K562 (cell line): Measurements from ENCODE around the gene WNT3. TPM values are rescaled to one million over a fixed set of nuclear protein-coding genes. Genes with fewer than 3 reads are reported as not detected.

Experiments used
- ATAC-seq: fragments of 200-7000 bp; cut with Tn5 transposase; 3 replicates; pipeline ENCODE4 v1.9.1; 2020; ENCODE audit warnings: moderate library complexity
- BruUV-seq: library from RNA; stranded (reverse); fragments of 400-500 nt; replicated peaks from 2 replicates; lab custom pipeline; 2021; lab: Mats Ljungman, UMichigan
- CTCF ChIA-PET: fragments of 300-600 bp; formaldehyde crosslinking; extraction: SDS; loops from one replicate; lab custom pipeline; 2021; ENCODE audit warnings: low intra/inter-chr PET ratio; lab: Yijun Ruan, JAX
- POLR2A ChIA-PET: fragments of 300-600, 350-650 bp; sonication (Branson Sonifier 250); formaldehyde crosslinking; extraction: SDS; loops from one replicate; lab custom pipeline; 2021; ENCODE audit warnings: antibody characterized with exemption, inconsistent platforms; lab: Yijun Ruan, JAX
- DNase-seq, 4 experiments: peaks; one replicate each; pipeline versions ENCODE4 v3.0.0 to v3.0.0-alpha.2; 2011 to 2018; ENCODE audit warnings: low spot score in 3 of 4, mixed read lengths in 3 of 4; ENCODE audit errors: extremely low read depth in 1 of 4
- FAIRE-seq: peaks from 2 replicates; lab custom pipeline; 2011; peaks lifted over from hg19 to GRCh38; lab: Jason Lieb, UNC
- H2AFZ ChIP-seq: 2 replicates; pipeline ENCODE4 v1.6.0; 2011; ENCODE audit warnings: low read depth, low read length, control low read depth, inconsistent platforms
- H3K27ac ChIP-seq: fragments of 200-600 bp; 3 replicates; pipeline ENCODE4 v1.8.0; 2011; ENCODE audit warnings: low read depth, mild to moderate bottlenecking, control low read depth, inconsistent platforms, low read length, moderate library complexity, mixed read lengths; ENCODE audit errors: extremely low read depth
- H3K27me3 ChIP-seq, 2 experiments: fragments of 300-600 bp in 1 of 2; 2 replicates in 1 of 2; 3 replicates in 1 of 2; pipeline versions ENCODE4 v1.6.0 to v1.8.0; 2011; ENCODE audit warnings: inconsistent platforms in 2 of 2, low read length in 2 of 2, mild to moderate bottlenecking in 1 of 2, mixed read lengths in 1 of 2, moderate library complexity in 1 of 2; ENCODE audit not compliant: control insufficient read depth in 2 of 2, insufficient read depth in 2 of 2
- H3K36me3 ChIP-seq: fragments of 300-600 bp; 3 replicates; pipeline ENCODE4 v1.8.0; 2011; ENCODE audit warnings: mild to moderate bottlenecking, low read length, inconsistent platforms; ENCODE audit not compliant: control insufficient read depth, insufficient read depth
- H3K4me1 ChIP-seq, 2 experiments: fragments of 200-600 bp in 1 of 2; replicated peaks in 1 of 2; 2 replicates in 1 of 2; 3 replicates in 1 of 2; pipeline versions ENCODE4 v1.5.1 to v1.8.0; 2011; ENCODE audit warnings: inconsistent platforms in 2 of 2, low read length in 2 of 2, mild to moderate bottlenecking in 1 of 2, mixed read lengths in 1 of 2, moderate library complexity in 1 of 2; ENCODE audit not compliant: control insufficient read depth in 2 of 2, insufficient read depth in 2 of 2
- H3K4me2 ChIP-seq: 2 replicates; pipeline ENCODE4 v1.6.1; 2011; ENCODE audit warnings: low read length, control low read depth, inconsistent platforms, mixed read lengths; ENCODE audit not compliant: insufficient read depth
- H3K4me3 ChIP-seq: fragments of 200-600 bp; sonication (generic), shearing (Covaris generic); 2 replicates; pipeline ENCODE4 v1.5.1; 2016; ENCODE audit warnings: control low read depth, inconsistent platforms
- H3K79me2 ChIP-seq: fragments of 200-600 bp; 3 replicates; pipeline ENCODE4 v1.8.0; 2011; ENCODE audit warnings: low read length, inconsistent platforms; ENCODE audit not compliant: control insufficient read depth, insufficient read depth
- H3K9ac ChIP-seq, 2 experiments: 2 replicates each; pipeline versions ENCODE4 v1.6.0 to v1.6.1; 2011; ENCODE audit warnings: low read depth in 2 of 2, low read length in 2 of 2, control low read depth in 1 of 2, inconsistent platforms in 1 of 2, mild to moderate bottlenecking in 1 of 2, mixed read lengths in 1 of 2; ENCODE audit not compliant: insufficient read depth in 1 of 2
- H3K9me1 ChIP-seq: one replicate; pipeline ENCODE4 v1.6.0; 2011; ENCODE audit warnings: inconsistent platforms, mild to moderate bottlenecking, low read length, moderate library complexity; ENCODE audit not compliant: control insufficient read depth, insufficient read depth
- H3K9me3 ChIP-seq: replicated peaks from 2 replicates; pipeline ENCODE4 v1.5.1; 2011; ENCODE audit warnings: low read depth, low read length, inconsistent platforms; ENCODE audit not compliant: control insufficient read depth, insufficient read depth
- H4K20me1 ChIP-seq: replicated peaks from 2 replicates; pipeline ENCODE4 v1.6.1; 2011; ENCODE audit warnings: low read length, inconsistent platforms, mixed read lengths; ENCODE audit not compliant: control insufficient read depth, insufficient read depth
- BRF1 ChIP-seq: IDR thresholded peaks from 3 replicates; pipeline ENCODE4 v1.6.1; 2011; ENCODE audit warnings: borderline replicate concordance, mild to moderate bottlenecking; ENCODE audit not compliant: insufficient read length; ENCODE audit errors: extremely low read depth
- FOXJ2 ChIP-seq: fragments of 200-800 bp; sonication (Bioruptor generic); IDR thresholded peaks from 2 replicates; pipeline ENCODE4 v1.6.1; 2016; ENCODE audit warnings: missing genetic modification characterization, missing compliant biosample characterization
- MEIS2 ChIP-seq: fragments of 450-650 bp; IDR thresholded peaks from 2 replicates; pipeline ENCODE4 v1.6.1; 2014; ENCODE audit warnings: mild to moderate bottlenecking; ENCODE audit not compliant: partially characterized antibody
- U2AF2 ChIP-seq: fragments of 200-400 bp; formaldehyde crosslinking; optimal IDR thresholded peaks from 2 replicates; pipeline ENCODE3; 2017; ENCODE audit warnings: low read depth, mild to moderate bottlenecking, low read length
- ZC3H4 ChIP-seq: sonication (generic); formaldehyde crosslinking; IDR thresholded peaks from 2 replicates; pipeline ENCODE4 v1.9.0; 2021; ENCODE audit warnings: missing genetic modification reagents, borderline replicate concordance
- ZEB2 ChIP-seq: fragments of 450-650 bp; IDR thresholded peaks from 2 replicates; pipeline ENCODE4 v1.6.1; 2016
- WGBS: fragments of 100-300 bp; shearing (Covaris generic); methylation state at CpG from one replicate; pipeline ENCODE4 v1.1.6; 2016; ENCODE audit warnings: low coverage, mixed read lengths; ENCODE audit not compliant: insufficient coverage; ENCODE audit errors: missing lambda C conversion rate; 5-methylcytosine and 5-hydroxymethylcytosine counted together
- in situ Hi-C: fragments of 300-500 bp; cut with MboI; formaldehyde crosslinking; loops from 4 replicates; pipeline ENCODE4 v1.15.0; 2018; ENCODE audit warnings: inconsistent platforms, mixed read lengths
- intact Hi-C: fragments of 100-400 bp; cut with micrococcal nuclease; formaldehyde crosslinking; loops from 2 replicates; pipeline ENCODE4 v1.14.2; 2022
- polyA plus RNA-seq, 8 experiments: library from polyadenylated mRNA; depleted of rRNA in 4 of 8; stranded (reverse) in 5 of 8; unstranded in 3 of 8; fragments of >200 nt; fragmentation: Nextera tagmentation in 2 of 8; fragmentation: Illumina TruSeq in 1 of 8; extraction: Ambion mirVana in 2 of 8; extraction: Trizol in 1 of 8; gene quantifications; 2 replicates each; pipeline versions ENCODE4 v1.2.1 to v1.2.3, GENCODE V29; 2011 to 2014; ENCODE audit warnings: inconsistent platforms in 1 of 8, missing spikeins in 1 of 8
- total RNA-seq, 7 experiments: library from RNA; depleted of rRNA in 6 of 7; stranded (reverse); fragments of >200 nt in 6 of 7; fragmentation: Illumina TruSeq in 2 of 7; extraction: Trizol in 2 of 7; gene quantifications; 2 replicates each; pipeline versions ENCODE4 v1.2.1 to v1.2.3, GENCODE V29; 2011 to 2021; ENCODE audit warnings: low replicate concordance in 1 of 7
- TF ChIP-seq, protein P1 (sequence below): fragments of 250-450 bp; sonication (Bioruptor Pico); IDR thresholded peaks from 2 replicates; pipeline ENCODE4 v1.8.0; 2021; ENCODE audit warnings: mild to moderate bottlenecking, moderate library complexity
- TF ChIP-seq, protein P2 (sequence below): sonication (generic); formaldehyde crosslinking; IDR thresholded peaks from 2 replicates; pipeline ENCODE4 v1.8.0; 2023; ENCODE audit warnings: mild to moderate bottlenecking, missing genetic modification reagents

Gene WNT3
- total and polyA plus RNA-seq, 9 of the 15 experiments (the other 6 are each of a cell fraction or from before 2014, with no cell fraction given), result 1.5 to 6.1 (median 3.3) TPM

DNA sequence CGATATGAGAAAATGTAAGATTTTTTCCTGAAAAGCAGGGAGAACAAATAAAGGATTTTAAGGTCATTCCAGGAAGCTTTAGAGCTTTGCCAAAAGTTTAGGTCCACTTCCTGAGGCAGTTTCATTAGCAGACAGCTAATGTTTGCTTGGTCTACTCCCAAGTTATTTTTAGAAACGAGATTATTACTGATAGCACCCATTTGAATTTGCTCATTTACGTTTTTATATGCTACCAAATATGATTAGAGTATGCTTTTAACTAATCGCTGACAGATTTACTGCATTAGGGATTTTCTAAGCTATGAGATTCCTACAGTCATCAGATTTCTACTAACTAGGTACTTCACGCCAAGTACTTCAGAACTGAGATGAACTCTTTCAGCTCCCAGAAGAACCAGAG lies 98.1 kb downstream of the WNT3 start:
- peaks cover 8% of the 10 kb centered on the region; the same call in 1 of the 3 replicates for H3K36me3 ChIP-seq
- no peak overlapping the region for H3K4me2 ChIP-seq
- 59% methylated on average over 5 of the region's 5 CpGs for WGBS
- H4K20me1 ChIP-seq, result no peaks in the 10 kb centered on the region
- DNase-seq, result no peak
- no peak for ATAC-seq
- no peaks in the 10 kb centered on the region for H3K27me3 ChIP-seq
- no peaks in the 10 kb centered on the region for H3K79me2 ChIP-seq
- no peaks in the 10 kb centered on the region for H3K4me1 ChIP-seq
- no peak overlapping the region for H2AFZ ChIP-seq
- H3K9ac ChIP-seq, result no peak overlapping the region
- no peak for FAIRE-seq
- in situ Hi-C loops (no loop called here), intact Hi-C loops (no loop called here)
- H3K4me3 ChIP-seq, result no peak overlapping the region
- ChIA-PET POLR2A (interaction anchor here (0.6 to 1.8 kb wide), 3 partner anchors 15 to 28 kb away, joined by 3 to 5 read pairs (median 3); no protein-coding TSS in a partner anchor), CTCF (no interaction called here)
- BruUV-seq, result no TSS peak
- peak; percentile 42 for TF ChIP-seq MEIS2
- no peak for TF ChIP-seq U2AF2
- H3K9me3 ChIP-seq, result no peaks in the 10 kb centered on the region
- no peak overlapping the region for H3K27ac ChIP-seq
- H3K9me1 ChIP-seq, result no peaks in the 10 kb centered on the region

DNA sequence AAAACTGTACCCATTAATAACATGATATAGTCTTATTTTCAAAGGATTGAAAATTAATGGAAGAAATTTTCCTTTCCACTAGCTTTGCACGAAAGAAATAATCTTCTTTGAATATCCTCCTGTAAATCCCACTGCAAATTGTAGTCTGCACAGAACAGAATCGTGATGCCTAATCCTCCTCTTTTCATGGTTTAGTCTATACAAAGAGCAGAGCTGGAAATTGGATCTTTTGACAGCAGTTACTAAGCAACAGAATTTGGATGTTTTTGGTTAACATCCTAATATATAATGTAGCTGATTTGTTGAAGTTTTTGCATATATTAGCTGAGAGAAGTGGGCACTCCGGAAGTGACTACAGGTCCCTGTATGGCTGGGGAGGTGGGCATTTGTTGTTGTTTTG lies 98.6 kb downstream of the WNT3 start:
- no peak overlapping the region for H3K27ac ChIP-seq
- DNase-seq (no peak), ATAC-seq (no peak), FAIRE-seq (no peak)
- no peaks in the 10 kb centered on the region for H4K20me1 ChIP-seq
- intact Hi-C loops, result no loop called here
- no peaks in the 10 kb centered on the region for H3K27me3 ChIP-seq
- 73% methylated on average over 3 of the region's 3 CpGs for WGBS
- no peaks in the 10 kb centered on the region for H3K9me1 ChIP-seq
- no peaks in the 10 kb centered on the region for H3K9me3 ChIP-seq
- POLR2A ChIA-PET, result interaction anchor here (0.6 to 1.8 kb wide), 4 partner anchors 8 to 1086 kb away, joined by 3 to 5 read pairs (median 4); no protein-coding TSS in a partner anchor
- H3K36me3 ChIP-seq, result peaks cover 14% of the 10 kb centered on the region; the same call in 1 of the 3 replicates
- H3K4me1 ChIP-seq, result no peaks in the 10 kb centered on the region
- CTCF ChIA-PET, result no interaction called here
- H3K4me3 ChIP-seq, result no peak overlapping the region
- no peak overlapping the region for H2AFZ ChIP-seq
- no peak overlapping the region for H3K9ac ChIP-seq
- H3K4me2 ChIP-seq, result no peak overlapping the region
- in situ Hi-C loops, result loop anchor here (10.0 kb wide), 1 partner anchor 235 kb away; no protein-coding TSS in a partner anchor
- no TSS peak for BruUV-seq
- no peaks in the 10 kb centered on the region for H3K79me2 ChIP-seq
- no peak for TF ChIP-seq FOXJ2
- no peak for TF ChIP-seq BRF1
- TF ChIP-seq, protein P1, sequence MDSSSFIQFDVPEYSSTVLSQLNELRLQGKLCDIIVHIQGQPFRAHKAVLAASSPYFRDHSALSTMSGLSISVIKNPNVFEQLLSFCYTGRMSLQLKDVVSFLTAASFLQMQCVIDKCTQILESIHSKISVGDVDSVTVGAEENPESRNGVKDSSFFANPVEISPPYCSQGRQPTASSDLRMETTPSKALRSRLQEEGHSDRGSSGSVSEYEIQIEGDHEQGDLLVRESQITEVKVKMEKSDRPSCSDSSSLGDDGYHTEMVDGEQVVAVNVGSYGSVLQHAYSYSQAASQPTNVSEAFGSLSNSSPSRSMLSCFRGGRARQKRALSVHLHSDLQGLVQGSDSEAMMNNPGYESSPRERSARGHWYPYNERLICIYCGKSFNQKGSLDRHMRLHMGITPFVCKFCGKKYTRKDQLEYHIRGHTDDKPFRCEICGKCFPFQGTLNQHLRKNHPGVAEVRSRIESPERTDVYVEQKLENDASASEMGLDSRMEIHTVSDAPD (CRISPR knock-in tag), result no peak
- TF ChIP-seq ZC3H4, result no peak
- TF ChIP-seq, protein P2, sequence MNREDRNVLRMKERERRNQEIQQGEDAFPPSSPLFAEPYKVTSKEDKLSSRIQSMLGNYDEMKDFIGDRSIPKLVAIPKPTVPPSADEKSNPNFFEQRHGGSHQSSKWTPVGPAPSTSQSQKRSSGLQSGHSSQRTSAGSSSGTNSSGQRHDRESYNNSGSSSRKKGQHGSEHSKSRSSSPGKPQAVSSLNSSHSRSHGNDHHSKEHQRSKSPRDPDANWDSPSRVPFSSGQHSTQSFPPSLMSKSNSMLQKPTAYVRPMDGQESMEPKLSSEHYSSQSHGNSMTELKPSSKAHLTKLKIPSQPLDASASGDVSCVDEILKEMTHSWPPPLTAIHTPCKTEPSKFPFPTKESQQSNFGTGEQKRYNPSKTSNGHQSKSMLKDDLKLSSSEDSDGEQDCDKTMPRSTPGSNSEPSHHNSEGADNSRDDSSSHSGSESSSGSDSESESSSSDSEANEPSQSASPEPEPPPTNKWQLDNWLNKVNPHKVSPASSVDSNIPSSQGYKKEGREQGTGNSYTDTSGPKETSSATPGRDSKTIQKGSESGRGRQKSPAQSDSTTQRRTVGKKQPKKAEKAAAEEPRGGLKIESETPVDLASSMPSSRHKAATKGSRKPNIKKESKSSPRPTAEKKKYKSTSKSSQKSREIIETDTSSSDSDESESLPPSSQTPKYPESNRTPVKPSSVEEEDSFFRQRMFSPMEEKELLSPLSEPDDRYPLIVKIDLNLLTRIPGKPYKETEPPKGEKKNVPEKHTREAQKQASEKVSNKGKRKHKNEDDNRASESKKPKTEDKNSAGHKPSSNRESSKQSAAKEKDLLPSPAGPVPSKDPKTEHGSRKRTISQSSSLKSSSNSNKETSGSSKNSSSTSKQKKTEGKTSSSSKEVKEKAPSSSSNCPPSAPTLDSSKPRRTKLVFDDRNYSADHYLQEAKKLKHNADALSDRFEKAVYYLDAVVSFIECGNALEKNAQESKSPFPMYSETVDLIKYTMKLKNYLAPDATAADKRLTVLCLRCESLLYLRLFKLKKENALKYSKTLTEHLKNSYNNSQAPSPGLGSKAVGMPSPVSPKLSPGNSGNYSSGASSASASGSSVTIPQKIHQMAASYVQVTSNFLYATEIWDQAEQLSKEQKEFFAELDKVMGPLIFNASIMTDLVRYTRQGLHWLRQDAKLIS (CRISPR knock-in tag), result no peak
- no peak for TF ChIP-seq ZEB2
